K562 (cell line): ENCODE measurements around the gene NSRP1. TPM values are rescaled to one million over a fixed set of nuclear protein-coding genes. Genes with fewer than 3 reads are reported as not detected.

ENCODE experiments used
- ATAC-seq: fragments of 200-7000 bp; cut with Tn5 transposase; 3 replicates; pipeline ENCODE4 v1.9.1; 2020; ENCODE audit warnings: moderate library complexity
- BruUV-seq: library from RNA; stranded (reverse); fragments of 400-500 nt; replicated peaks from 2 replicates; lab custom pipeline; 2021; lab: Mats Ljungman, UMichigan
- CTCF ChIA-PET: fragments of 300-600 bp; formaldehyde crosslinking; extraction: SDS; loops from one replicate; lab custom pipeline; 2021; ENCODE audit warnings: low intra/inter-chr PET ratio; lab: Yijun Ruan, JAX
- POLR2A ChIA-PET: fragments of 300-600, 350-650 bp; sonication (Branson Sonifier 250); formaldehyde crosslinking; extraction: SDS; loops from one replicate; lab custom pipeline; 2021; ENCODE audit warnings: antibody characterized with exemption, inconsistent platforms; lab: Yijun Ruan, JAX
- DNase-seq, 4 experiments: peaks; one replicate each; pipeline versions ENCODE4 v3.0.0 to v3.0.0-alpha.2; 2011 to 2018; ENCODE audit warnings: low spot score in 3 of 4, mixed read lengths in 3 of 4; ENCODE audit errors: extremely low read depth in 1 of 4
- FAIRE-seq: peaks from 2 replicates; lab custom pipeline; 2011; peaks lifted over from hg19 to GRCh38; lab: Jason Lieb, UNC
- H2AFZ ChIP-seq: 2 replicates; pipeline ENCODE4 v1.6.0; 2011; ENCODE audit warnings: low read depth, low read length, control low read depth, inconsistent platforms
- H3K27ac ChIP-seq: fragments of 200-600 bp; 3 replicates; pipeline ENCODE4 v1.8.0; 2011; ENCODE audit warnings: low read depth, mild to moderate bottlenecking, control low read depth, inconsistent platforms, low read length, moderate library complexity, mixed read lengths; ENCODE audit errors: extremely low read depth
- H3K27me3 ChIP-seq, 2 experiments: fragments of 300-600 bp in 1 of 2; 2 replicates in 1 of 2; 3 replicates in 1 of 2; pipeline versions ENCODE4 v1.6.0 to v1.8.0; 2011; ENCODE audit warnings: inconsistent platforms in 2 of 2, low read length in 2 of 2, mild to moderate bottlenecking in 1 of 2, mixed read lengths in 1 of 2, moderate library complexity in 1 of 2; ENCODE audit not compliant: control insufficient read depth in 2 of 2, insufficient read depth in 2 of 2
- H3K36me3 ChIP-seq: fragments of 300-600 bp; 3 replicates; pipeline ENCODE4 v1.8.0; 2011; ENCODE audit warnings: mild to moderate bottlenecking, low read length, inconsistent platforms; ENCODE audit not compliant: control insufficient read depth, insufficient read depth
- H3K4me1 ChIP-seq, 2 experiments: fragments of 200-600 bp in 1 of 2; replicated peaks in 1 of 2; 2 replicates in 1 of 2; 3 replicates in 1 of 2; pipeline versions ENCODE4 v1.5.1 to v1.8.0; 2011; ENCODE audit warnings: inconsistent platforms in 2 of 2, low read length in 2 of 2, mild to moderate bottlenecking in 1 of 2, mixed read lengths in 1 of 2, moderate library complexity in 1 of 2; ENCODE audit not compliant: control insufficient read depth in 2 of 2, insufficient read depth in 2 of 2
- H3K4me2 ChIP-seq: 2 replicates; pipeline ENCODE4 v1.6.1; 2011; ENCODE audit warnings: low read length, control low read depth, inconsistent platforms, mixed read lengths; ENCODE audit not compliant: insufficient read depth
- H3K4me3 ChIP-seq: fragments of 200-600 bp; sonication (generic), shearing (Covaris generic); 2 replicates; pipeline ENCODE4 v1.5.1; 2016; ENCODE audit warnings: control low read depth, inconsistent platforms
- H3K79me2 ChIP-seq: fragments of 200-600 bp; 3 replicates; pipeline ENCODE4 v1.8.0; 2011; ENCODE audit warnings: low read length, inconsistent platforms; ENCODE audit not compliant: control insufficient read depth, insufficient read depth
- H3K9ac ChIP-seq, 2 experiments: 2 replicates each; pipeline versions ENCODE4 v1.6.0 to v1.6.1; 2011; ENCODE audit warnings: low read depth in 2 of 2, low read length in 2 of 2, control low read depth in 1 of 2, inconsistent platforms in 1 of 2, mild to moderate bottlenecking in 1 of 2, mixed read lengths in 1 of 2; ENCODE audit not compliant: insufficient read depth in 1 of 2
- H3K9me1 ChIP-seq: one replicate; pipeline ENCODE4 v1.6.0; 2011; ENCODE audit warnings: inconsistent platforms, mild to moderate bottlenecking, low read length, moderate library complexity; ENCODE audit not compliant: control insufficient read depth, insufficient read depth
- H3K9me3 ChIP-seq: replicated peaks from 2 replicates; pipeline ENCODE4 v1.5.1; 2011; ENCODE audit warnings: low read depth, low read length, inconsistent platforms; ENCODE audit not compliant: control insufficient read depth, insufficient read depth
- H4K20me1 ChIP-seq: replicated peaks from 2 replicates; pipeline ENCODE4 v1.6.1; 2011; ENCODE audit warnings: low read length, inconsistent platforms, mixed read lengths; ENCODE audit not compliant: control insufficient read depth, insufficient read depth
- KDM5B ChIP-seq: fragments of 200-600 bp; sonication (generic); IDR thresholded peaks from 2 replicates; pipeline ENCODE4 v1.6.1; 2012; ENCODE audit warnings: low read depth, mild to moderate bottlenecking, moderate library complexity, low read length, control low read depth, inconsistent platforms; ENCODE audit not compliant: insufficient replicate concordance
- MLX ChIP-seq, 2 experiments: fragments of 450-650 bp in 1 of 2; sonication (generic) in 1 of 2; formaldehyde crosslinking; conservative IDR thresholded peaks; 2 replicates each; pipeline versions ENCODE4 v1.4.0 to v1.8.1; 2020 to 2022; ENCODE audit warnings: mild to moderate bottlenecking in 1 of 2, missing genetic modification reagents in 1 of 2
- PHB ChIP-seq: fragments of 250-450 bp; sonication (Bioruptor Pico); IDR thresholded peaks from 2 replicates; pipeline ENCODE4 v1.5.0; 2021
- ZBTB7A ChIP-seq: IDR thresholded peaks from 2 replicates; pipeline ENCODE4 v1.6.1; 2011; ENCODE audit warnings: low read depth, mild to moderate bottlenecking, low read length, moderate library complexity, borderline replicate concordance; ENCODE audit not compliant: control insufficient read depth
- WGBS: fragments of 100-300 bp; shearing (Covaris generic); methylation state at CpG from one replicate; pipeline ENCODE4 v1.1.6; 2016; ENCODE audit warnings: low coverage, mixed read lengths; ENCODE audit not compliant: insufficient coverage; ENCODE audit errors: missing lambda C conversion rate; 5-methylcytosine and 5-hydroxymethylcytosine counted together
- in situ Hi-C: fragments of 300-500 bp; cut with MboI; formaldehyde crosslinking; loops from 4 replicates; pipeline ENCODE4 v1.15.0; 2018; ENCODE audit warnings: inconsistent platforms, mixed read lengths
- intact Hi-C: fragments of 100-400 bp; cut with micrococcal nuclease; formaldehyde crosslinking; loops from 2 replicates; pipeline ENCODE4 v1.14.2; 2022
- polyA plus RNA-seq, 8 experiments: library from polyadenylated mRNA; depleted of rRNA in 4 of 8; stranded (reverse) in 5 of 8; unstranded in 3 of 8; fragments of >200 nt; fragmentation: Nextera tagmentation in 2 of 8; fragmentation: Illumina TruSeq in 1 of 8; extraction: Ambion mirVana in 2 of 8; extraction: Trizol in 1 of 8; gene quantifications; 2 replicates each; pipeline versions ENCODE4 v1.2.1 to v1.2.3, GENCODE V29; 2011 to 2014; ENCODE audit warnings: inconsistent platforms in 1 of 8, missing spikeins in 1 of 8
- total RNA-seq, 7 experiments: library from RNA; depleted of rRNA in 6 of 7; stranded (reverse); fragments of >200 nt in 6 of 7; fragmentation: Illumina TruSeq in 2 of 7; extraction: Trizol in 2 of 7; gene quantifications; 2 replicates each; pipeline versions ENCODE4 v1.2.1 to v1.2.3, GENCODE V29; 2011 to 2021; ENCODE audit warnings: low replicate concordance in 1 of 7
- TF ChIP-seq, protein P1 (sequence below): sonication (generic); formaldehyde crosslinking; IDR thresholded peaks from 2 replicates; pipeline ENCODE4 v1.8.1; 2023; ENCODE audit warnings: missing genetic modification reagents, mild to moderate bottlenecking, borderline replicate concordance

The NSRP1 gene
- total and polyA plus RNA-seq, 9 of the 15 experiments (the other 6 are each of a cell fraction or from before 2014, with no cell fraction given): 18.4 to 68.6 (median 32.7) TPM

DNA sequence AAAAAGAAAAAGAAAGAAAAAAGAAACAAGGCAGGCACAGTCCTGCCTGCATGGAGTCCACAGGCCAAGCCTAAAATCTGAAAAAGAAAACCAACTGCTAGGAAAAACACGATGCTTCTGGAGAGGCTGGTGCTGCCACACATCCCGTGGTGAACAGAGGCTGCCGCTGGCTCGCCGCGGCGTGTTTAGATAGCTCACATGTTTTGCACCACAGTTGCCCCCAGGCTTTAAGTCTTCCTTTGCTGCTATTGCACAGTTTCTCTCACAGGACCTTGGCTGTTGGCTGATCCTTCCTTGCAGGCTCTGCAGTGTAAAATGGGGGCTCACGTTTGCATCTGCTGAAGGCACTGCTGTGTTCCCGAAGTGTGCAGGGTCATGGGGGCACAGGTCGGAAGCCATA, 110.3 kb downstream of the NSRP1 start:
- Histone ChIP-seq H2AFZ (no peak overlapping the region), H4K20me1 (no peaks in the 10 kb centered on the region), H3K4me1 (peaks cover 0 to under 1% of the 10 kb centered on the region in 2 experiments; a peak in 2 of 5 replicates), H3K4me3 (no peak overlapping the region), H3K79me2 (no peaks in the 10 kb centered on the region), H3K36me3 (no peaks in the 10 kb centered on the region), H3K27ac (no peak overlapping the region), H3K9me3 (no peaks in the 10 kb centered on the region), H3K9me1 (no peaks in the 10 kb centered on the region)
- in situ Hi-C loops (no loop called here), intact Hi-C loops (no loop called here)
- no TSS peak for BruUV-seq
- ATAC-seq: no peak
- CTCF ChIA-PET: no interaction called here
- WGBS: 26% methylated on average over 10 of the region's 10 CpGs
- no peak for FAIRE-seq
- POLR2A ChIA-PET: interaction anchor here (0.9 kb wide), 1 partner anchor 11 kb away, joined by 4 read pairs; no protein-coding TSS in a partner anchor
- TF ChIP-seq, protein P1, sequence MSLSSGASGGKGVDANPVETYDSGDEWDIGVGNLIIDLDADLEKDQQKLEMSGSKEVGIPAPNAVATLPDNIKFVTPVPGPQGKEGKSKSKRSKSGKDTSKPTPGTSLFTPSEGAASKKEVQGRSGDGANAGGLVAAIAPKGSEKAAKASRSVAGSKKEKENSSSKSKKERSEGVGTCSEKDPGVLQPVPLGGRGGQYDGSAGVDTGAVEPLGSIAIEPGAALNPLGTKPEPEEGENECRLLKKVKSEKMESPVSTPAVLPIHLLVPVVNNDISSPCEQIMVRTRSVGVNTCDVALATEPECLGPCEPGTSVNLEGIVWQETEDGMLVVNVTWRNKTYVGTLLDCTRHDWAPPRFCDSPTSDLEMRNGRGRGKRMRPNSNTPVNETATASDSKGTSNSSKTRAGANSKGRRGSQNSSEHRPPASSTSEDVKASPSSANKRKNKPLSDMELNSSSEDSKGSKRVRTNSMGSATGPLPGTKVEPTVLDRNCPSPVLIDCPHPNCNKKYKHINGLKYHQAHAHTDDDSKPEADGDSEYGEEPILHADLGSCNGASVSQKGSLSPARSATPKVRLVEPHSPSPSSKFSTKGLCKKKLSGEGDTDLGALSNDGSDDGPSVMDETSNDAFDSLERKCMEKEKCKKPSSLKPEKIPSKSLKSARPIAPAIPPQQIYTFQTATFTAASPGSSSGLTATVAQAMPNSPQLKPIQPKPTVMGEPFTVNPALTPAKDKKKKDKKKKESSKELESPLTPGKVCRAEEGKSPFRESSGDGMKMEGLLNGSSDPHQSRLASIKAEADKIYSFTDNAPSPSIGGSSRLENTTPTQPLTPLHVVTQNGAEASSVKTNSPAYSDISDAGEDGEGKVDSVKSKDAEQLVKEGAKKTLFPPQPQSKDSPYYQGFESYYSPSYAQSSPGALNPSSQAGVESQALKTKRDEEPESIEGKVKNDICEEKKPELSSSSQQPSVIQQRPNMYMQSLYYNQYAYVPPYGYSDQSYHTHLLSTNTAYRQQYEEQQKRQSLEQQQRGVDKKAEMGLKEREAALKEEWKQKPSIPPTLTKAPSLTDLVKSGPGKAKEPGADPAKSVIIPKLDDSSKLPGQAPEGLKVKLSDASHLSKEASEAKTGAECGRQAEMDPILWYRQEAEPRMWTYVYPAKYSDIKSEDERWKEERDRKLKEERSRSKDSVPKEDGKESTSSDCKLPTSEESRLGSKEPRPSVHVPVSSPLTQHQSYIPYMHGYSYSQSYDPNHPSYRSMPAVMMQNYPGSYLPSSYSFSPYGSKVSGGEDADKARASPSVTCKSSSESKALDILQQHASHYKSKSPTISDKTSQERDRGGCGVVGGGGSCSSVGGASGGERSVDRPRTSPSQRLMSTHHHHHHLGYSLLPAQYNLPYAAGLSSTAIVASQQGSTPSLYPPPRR (CRISPR knock-in tag): no peak
- TF ChIP-seq PHB (CRISPR knock-in tag): no peak
- TF ChIP-seq ZBTB7A: no peak
- no peak for TF ChIP-seq KDM5B
- TF ChIP-seq MLX (CRISPR knock-in tag; conservative IDR thresholded peaks at IDR 0.05): no peak
- TF ChIP-seq, all 486 proteins: peak for 0
- no peak for DNase-seq
- Histone ChIP-seq H3K9ac (no peak overlapping the region), H3K27me3 (peaks cover 17 to 24% of the 10 kb centered on the region in 2 experiments), H3K4me2 (no peak overlapping the region)
